Parathyroid adenoma (tissue), 2 donors: ENCODE data around the gene CDRT15.

Source experiments
- H2AFZ ChIP-seq: fragments of 300-600 bp; sonication (generic); one replicate; pipeline ENCODE4 v1.7.0; 2017; ENCODE audit warnings: antibody characterized with exemption, mild to moderate bottlenecking
- H3K27ac ChIP-seq: fragments of 300-600 bp; sonication (generic); one replicate; pipeline ENCODE4 v1.7.0; 2017
- H3K27me3 ChIP-seq: fragments of 300-600 bp; sonication (generic); one replicate; pipeline ENCODE4 v1.7.0; 2017; ENCODE audit warnings: low read length; ENCODE audit not compliant: control insufficient read depth, insufficient read depth
- H3K36me3 ChIP-seq: fragments of 300-600 bp; sonication (generic); one replicate; pipeline ENCODE4 v1.7.0; 2017; ENCODE audit warnings: low read length; ENCODE audit not compliant: control insufficient read depth, insufficient read depth
- H3K4me1 ChIP-seq: fragments of 300-600 bp; sonication (generic); one replicate; pipeline ENCODE4 v1.7.0; 2017; ENCODE audit warnings: control low read depth
- H3K4me2 ChIP-seq: fragments of 300-600 bp; sonication (generic); one replicate; pipeline ENCODE4 v1.7.0; 2017; ENCODE audit warnings: low read length
- H3K4me3 ChIP-seq: fragments of 300-600 bp; sonication (generic); one replicate; pipeline ENCODE4 v1.7.0; 2017; ENCODE audit warnings: low read depth, low read length
- H3K79me2 ChIP-seq: fragments of 300-600 bp; sonication (generic); one replicate; pipeline ENCODE4 v1.7.0; 2017; ENCODE audit warnings: control low read depth
- H3K9ac ChIP-seq: fragments of 300-600 bp; sonication (generic); one replicate; pipeline ENCODE4 v1.7.0; 2017; ENCODE audit warnings: mild to moderate bottlenecking
- H3K9me3 ChIP-seq: fragments of 300-600 bp; sonication (generic); one replicate; pipeline ENCODE4 v1.7.0; 2017; ENCODE audit warnings: low read length; ENCODE audit not compliant: control insufficient read depth
- TF ChIP-seq, protein P1 (sequence below): fragments of 300-600 bp; sonication (generic); IDR thresholded peaks from one replicate; pipeline ENCODE4 v1.7.0; 2017; ENCODE audit warnings: antibody characterized with exemption, mild to moderate bottlenecking
- donor health status: primary hyperparathyroidism.

CDRT15 gene

DNA sequence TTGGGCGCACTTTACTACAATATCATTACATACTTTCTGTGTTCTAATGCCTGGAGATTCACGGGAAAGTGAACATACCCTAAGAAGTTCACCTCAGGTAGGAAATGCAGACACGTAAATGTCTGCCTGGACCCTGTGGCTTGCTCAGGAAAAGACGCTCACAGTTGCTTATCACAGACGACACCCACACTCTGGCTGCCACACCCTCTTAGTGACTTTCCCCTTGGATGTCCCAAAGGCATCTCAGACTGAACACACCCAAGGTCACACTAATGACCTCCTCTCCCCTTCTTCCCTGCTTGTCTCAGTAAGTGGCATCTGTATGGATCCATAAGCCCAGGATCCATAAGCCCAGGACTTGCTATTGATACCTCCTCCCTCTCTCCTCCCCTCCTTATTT is 32.6 kb downstream of the CDRT15 start:
- no peaks in the 10 kb centered on the region for H3K36me3 ChIP-seq
- H3K4me3 ChIP-seq: no peak overlapping the region
- TF ChIP-seq, protein P1, sequence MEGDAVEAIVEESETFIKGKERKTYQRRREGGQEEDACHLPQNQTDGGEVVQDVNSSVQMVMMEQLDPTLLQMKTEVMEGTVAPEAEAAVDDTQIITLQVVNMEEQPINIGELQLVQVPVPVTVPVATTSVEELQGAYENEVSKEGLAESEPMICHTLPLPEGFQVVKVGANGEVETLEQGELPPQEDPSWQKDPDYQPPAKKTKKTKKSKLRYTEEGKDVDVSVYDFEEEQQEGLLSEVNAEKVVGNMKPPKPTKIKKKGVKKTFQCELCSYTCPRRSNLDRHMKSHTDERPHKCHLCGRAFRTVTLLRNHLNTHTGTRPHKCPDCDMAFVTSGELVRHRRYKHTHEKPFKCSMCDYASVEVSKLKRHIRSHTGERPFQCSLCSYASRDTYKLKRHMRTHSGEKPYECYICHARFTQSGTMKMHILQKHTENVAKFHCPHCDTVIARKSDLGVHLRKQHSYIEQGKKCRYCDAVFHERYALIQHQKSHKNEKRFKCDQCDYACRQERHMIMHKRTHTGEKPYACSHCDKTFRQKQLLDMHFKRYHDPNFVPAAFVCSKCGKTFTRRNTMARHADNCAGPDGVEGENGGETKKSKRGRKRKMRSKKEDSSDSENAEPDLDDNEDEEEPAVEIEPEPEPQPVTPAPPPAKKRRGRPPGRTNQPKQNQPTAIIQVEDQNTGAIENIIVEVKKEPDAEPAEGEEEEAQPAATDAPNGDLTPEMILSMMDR: no peak
- H3K79me2 ChIP-seq: no peaks in the 10 kb centered on the region
- H3K9me3 ChIP-seq: no peaks in the 10 kb centered on the region
- no peak overlapping the region for H3K9ac ChIP-seq
- no peak overlapping the region for H2AFZ ChIP-seq
- no peak overlapping the region for H3K4me2 ChIP-seq
- H3K4me1 ChIP-seq: peaks cover 5% of the 10 kb centered on the region
- H3K27me3 ChIP-seq: no peaks in the 10 kb centered on the region
- H3K27ac ChIP-seq: no peak overlapping the region

DNA sequence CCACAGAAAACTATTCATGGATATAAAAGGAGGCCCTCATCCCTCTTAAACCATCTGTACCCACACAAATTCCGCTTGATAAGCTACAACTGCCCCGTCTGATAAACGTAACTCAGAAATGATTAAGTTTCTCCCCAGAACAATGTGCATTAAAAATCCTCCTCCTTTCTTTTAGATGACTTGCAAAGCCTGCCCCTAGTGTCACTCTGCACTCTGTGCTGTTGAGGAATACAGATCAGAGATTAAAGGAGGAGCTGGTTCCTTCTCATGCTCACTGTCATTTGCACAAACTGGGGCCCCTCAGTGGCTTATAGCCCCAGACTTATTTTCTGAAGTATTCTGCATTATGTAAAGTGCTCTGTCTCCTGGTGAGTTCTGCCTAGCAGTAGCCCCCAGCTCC is 33.3 kb downstream of the CDRT15 start:
- Histone ChIP-seq H3K4me3 (no peak overlapping the region), H3K27ac (no peak overlapping the region), H3K27me3 (no peaks in the 10 kb centered on the region), H3K4me2 (no peak overlapping the region), H2AFZ (no peak overlapping the region), H3K9ac (no peak overlapping the region), H3K4me1 (peaks cover 5% of the 10 kb centered on the region), H3K79me2 (no peaks in the 10 kb centered on the region), H3K36me3 (no peaks in the 10 kb centered on the region), H3K9me3 (no peaks in the 10 kb centered on the region)
- TF ChIP-seq, protein P1: no peak

DNA sequence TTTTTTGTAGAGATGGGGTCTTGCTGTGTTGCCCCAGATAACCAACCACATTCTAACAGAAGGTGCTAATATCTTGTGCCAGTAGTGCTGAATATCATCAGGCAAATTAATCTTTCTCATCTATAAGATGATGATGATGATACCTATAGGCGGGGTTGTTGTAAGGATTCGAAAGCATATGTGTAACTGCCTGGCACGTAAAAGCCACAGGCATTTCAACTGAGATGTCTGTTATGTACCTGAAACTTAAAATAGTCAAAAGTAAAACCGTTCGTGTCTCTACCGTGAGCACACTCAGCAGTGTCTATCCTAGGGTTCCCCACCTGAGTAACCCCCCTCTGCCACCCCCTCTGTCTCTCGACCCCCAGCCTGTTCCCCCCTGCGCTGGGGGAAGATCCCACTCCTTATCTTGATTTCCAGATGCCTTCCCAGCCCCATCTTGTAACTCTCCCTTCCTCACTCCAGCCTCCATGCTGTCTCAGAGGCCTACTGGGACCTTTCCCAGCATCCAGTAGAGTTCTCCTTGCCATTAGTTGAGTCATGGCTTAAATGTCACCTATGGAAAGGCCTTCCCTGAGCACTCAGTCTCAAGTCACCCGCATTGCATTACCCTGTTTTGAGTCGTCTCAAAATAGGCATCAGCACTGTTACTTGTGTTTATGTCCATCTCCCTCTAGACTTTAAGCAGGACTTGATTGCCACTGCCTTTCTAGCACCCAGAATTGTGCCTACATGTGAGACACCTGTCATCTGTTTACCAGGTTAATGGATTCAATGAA is 34.1 kb downstream of the CDRT15 start:
- Histone ChIP-seq H3K4me3 (no peak overlapping the region), H3K4me1 (peaks cover 5% of the 10 kb centered on the region), H3K9ac (no peak overlapping the region), H3K9me3 (no peaks in the 10 kb centered on the region), H3K79me2 (no peaks in the 10 kb centered on the region), H2AFZ (no peak overlapping the region), H3K27me3 (no peaks in the 10 kb centered on the region), H3K4me2 (no peak overlapping the region), H3K27ac (no peak overlapping the region), H3K36me3 (no peaks in the 10 kb centered on the region)
- TF ChIP-seq, protein P1: no peak

DNA sequence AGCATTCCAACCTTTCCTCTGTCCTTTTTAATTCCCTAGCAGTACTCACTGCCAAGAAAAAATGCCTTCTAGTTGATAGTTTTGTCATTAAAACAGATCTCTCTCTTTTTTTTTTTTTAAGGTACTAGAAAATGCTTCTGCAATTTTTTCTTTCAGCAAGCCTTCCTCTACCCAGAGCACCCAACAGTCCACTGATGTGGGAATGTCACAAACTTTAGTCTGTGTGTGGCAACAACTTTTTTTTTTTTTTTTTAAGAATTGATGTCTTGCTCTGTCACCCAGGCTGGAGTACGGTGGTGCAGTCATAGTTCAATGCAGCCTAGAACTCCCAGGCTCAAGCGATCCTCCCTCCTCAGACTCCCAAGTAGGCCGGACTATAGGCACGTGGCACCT is 34.7 kb downstream of the CDRT15 start:
- Histone ChIP-seq H3K27ac (no peak overlapping the region), H3K4me1 (peaks cover 5% of the 10 kb centered on the region)

More for the DNA sequence above, 34.7 kb downstream of the CDRT15 start:
- H3K4me2 ChIP-seq: no peak overlapping the region
- TF ChIP-seq, protein P1: no peak
- no peak overlapping the region for H2AFZ ChIP-seq
- no peaks in the 10 kb centered on the region for H3K79me2 ChIP-seq
- H3K9me3 ChIP-seq: no peaks in the 10 kb centered on the region
- H3K27me3 ChIP-seq: no peaks in the 10 kb centered on the region
- no peaks in the 10 kb centered on the region for H3K36me3 ChIP-seq
- H3K9ac ChIP-seq: no peak overlapping the region
- no peak overlapping the region for H3K4me3 ChIP-seq
